B cell (primary cell): ENCODE results near the gene HES1. TPM values are rescaled to one million over a fixed set of nuclear protein-coding genes. Genes with fewer than 3 reads are reported as not detected.
A peak's percentile ranks its signal among the peaks of the same experiment; 100 is the strongest.

Source experiments
- ATAC-seq: fragments of 200-7000 bp; cut with Tn5 transposase; one replicate; pipeline ENCODE4 v1.10.0; 2021; ENCODE audit warnings: low read depth, mild to moderate bottlenecking, moderate number of reproducible peaks, moderate library complexity
- CTCF ChIA-PET: fragments of 350-600 bp; sonication (Branson Sonifier 250); formaldehyde crosslinking; loops from one replicate; lab custom pipeline; 2021; ENCODE audit warnings: antibody characterized with exemption, inconsistent platforms; lab: Charles Lee
- POLR2A ChIA-PET: fragments of 350-600 bp; sonication (Branson Sonifier 250); formaldehyde crosslinking; loops from one replicate; lab custom pipeline; 2021; ENCODE audit warnings: antibody characterized with exemption; lab: Charles Lee
- DNase-seq: peaks from one replicate; pipeline ENCODE4 v3.0.0; 2013
- H2AFZ ChIP-seq: 2 replicates; pipeline ENCODE4 v1.6.1; 2012; ENCODE audit warnings: mild to moderate bottlenecking, low read depth, low read length; ENCODE audit not compliant: insufficient read depth, poor library complexity, severe bottlenecking
- H3K27ac ChIP-seq, 2 donors: 1 replicate in 1 of 2; 2 replicates in 1 of 2; pipeline ENCODE4 v1.5.1; 2012 to 2013; ENCODE audit warnings: low read length in 2 of 2, mild to moderate bottlenecking in 2 of 2, moderate library complexity in 1 of 2
- H3K27me3 ChIP-seq, 4 experiments: fragments of 200-600 bp in 1 of 4; sonication (generic) in 1 of 4; replicated peaks in 1 of 4; 1 replicate in 2 of 4; 2 replicates in 2 of 4; pipeline versions ENCODE4 v1.6.1 to v1.7.0; 2013 to 2016; ENCODE audit warnings: low read length in 3 of 4, mild to moderate bottlenecking in 2 of 4, mixed read lengths in 1 of 4, moderate library complexity in 1 of 4; ENCODE audit not compliant: insufficient read depth in 4 of 4, control insufficient read depth in 3 of 4; ENCODE audit errors: control extremely low read depth in 1 of 4
- H3K36me3 ChIP-seq, 2 experiments: replicated peaks in 1 of 2; 1 replicate in 1 of 2; 2 replicates in 1 of 2; pipeline versions ENCODE4 v1.6.1 to v1.7.1; 2013; ENCODE audit warnings: low read length in 1 of 2; ENCODE audit not compliant: insufficient read depth in 2 of 2, control insufficient read depth in 1 of 2; ENCODE audit errors: control extremely low read depth in 1 of 2, extremely low read depth in 1 of 2
- H3K4me1 ChIP-seq, 2 donors: fragments of 200-600 bp in 1 of 2; sonication (generic) in 1 of 2; 1 replicate in 1 of 2; 2 replicates in 1 of 2; pipeline versions ENCODE4 v1.5.1 to v1.6.1; 2013 to 2017; ENCODE audit warnings: low read length in 2 of 2; ENCODE audit not compliant: control insufficient read depth in 2 of 2, insufficient read depth in 2 of 2
- H3K4me2 ChIP-seq: replicated peaks from 2 replicates; pipeline ENCODE3; 2012; ENCODE audit warnings: mild to moderate bottlenecking, low read depth, low read length; ENCODE audit not compliant: poor library complexity, severe bottlenecking
- H3K4me3 ChIP-seq, 5 experiments: fragments of 200-600 bp in 1 of 5; sonication (generic) in 1 of 5; 1 replicate in 3 of 5; 2 replicates in 2 of 5; pipeline versions ENCODE4 v1.5.1 to v1.7.0; 2011 to 2016; ENCODE audit warnings: low read length in 4 of 5, mild to moderate bottlenecking in 4 of 5, low read depth in 2 of 5, control low read depth in 1 of 5, moderate library complexity in 1 of 5; ENCODE audit not compliant: insufficient read depth in 1 of 5; ENCODE audit errors: control extremely low read depth in 1 of 5, extremely low read depth in 1 of 5
- H3K79me2 ChIP-seq: fragments of 200-600 bp; sonication (generic); one replicate; pipeline ENCODE4 v1.6.0; 2016; ENCODE audit warnings: low read length; ENCODE audit not compliant: control insufficient read depth, insufficient read depth
- H3K9ac ChIP-seq: fragments of 200-600 bp; sonication (generic); 2 replicates; pipeline ENCODE4 v1.6.1; 2017; ENCODE audit warnings: mild to moderate bottlenecking, low read length, moderate library complexity
- H3K9me3 ChIP-seq, 3 donors: one replicate each; pipeline versions ENCODE4 v1.6.1 to v1.7.1; 2013; ENCODE audit warnings: low read length in 2 of 3; ENCODE audit not compliant: control insufficient read depth in 2 of 3, insufficient read depth in 1 of 3; ENCODE audit errors: control extremely low read depth in 1 of 3
- H4K20me1 ChIP-seq: 2 replicates; pipeline ENCODE4 v1.6.0; 2012; ENCODE audit warnings: mild to moderate bottlenecking, low read length; ENCODE audit not compliant: insufficient read depth, control insufficient read depth, poor library complexity, severe bottlenecking
- H3K27ac Mint-ChIP-seq: one replicate; pipeline ENCODE4 v1.8.0; 2021; ENCODE audit warnings: mixed read lengths
- H3K27me3 Mint-ChIP-seq: one replicate; pipeline ENCODE4 v1.8.0; 2021; ENCODE audit warnings: mixed read lengths
- H3K4me1 Mint-ChIP-seq: one replicate; pipeline ENCODE4 v1.8.0; 2021; ENCODE audit warnings: mixed read lengths
- H3K4me3 Mint-ChIP-seq: one replicate; pipeline ENCODE4 v1.8.0; 2021; ENCODE audit warnings: mixed read lengths
- H3K9me3 Mint-ChIP-seq: one replicate; pipeline ENCODE4 v1.8.0; 2022; ENCODE audit warnings: mixed read lengths; ENCODE audit not compliant: insufficient read depth
- EZH2 ChIP-seq: IDR thresholded peaks from 2 replicates; pipeline ENCODE4 v1.6.1; 2012; ENCODE audit warnings: borderline replicate concordance, low read depth, mild to moderate bottlenecking, moderate library complexity, low read length; ENCODE audit not compliant: insufficient read depth, poor library complexity, severe bottlenecking
- WGBS: methylation state at CpG from one replicate; pipeline ENCODE4 v1.1.5; 2013; ENCODE audit warnings: missing lambda C conversion rate; ENCODE audit not compliant: insufficient coverage; 5-methylcytosine and 5-hydroxymethylcytosine counted together
- intact Hi-C: fragments of 100-400 bp; cut with micrococcal nuclease; formaldehyde crosslinking; loops from one replicate; pipeline ENCODE4 v1.10.0; 2022
- polyA plus RNA-seq: library from polyadenylated mRNA; depleted of rRNA; stranded (reverse); fragments of >200 nt; gene quantifications from 2 replicates; pipeline ENCODE4 v1.2.3, GENCODE V29; 2012
- total RNA-seq, 2 donors: library from RNA; stranded (reverse); fragments of 120-200 nt in 1 of 2; gene quantifications; 1 replicate in 1 of 2; 2 replicates in 1 of 2; pipeline versions ENCODE4 v1.2.3 to v1.2.4, GENCODE V29; 2013 to 2022
- TF ChIP-seq, protein P1 (sequence below): fragments of 200-600 bp; IDR thresholded peaks from one replicate; pipeline ENCODE4 v1.8.0; 2022; ENCODE audit warnings: antibody characterized with exemption, mild to moderate bottlenecking

HES1 gene
- total and polyA plus RNA-seq, 2 donors (not counting 1 experiment from before 2014, with no cell fraction given) = 2.4 to 60.3 TPM

DNA sequence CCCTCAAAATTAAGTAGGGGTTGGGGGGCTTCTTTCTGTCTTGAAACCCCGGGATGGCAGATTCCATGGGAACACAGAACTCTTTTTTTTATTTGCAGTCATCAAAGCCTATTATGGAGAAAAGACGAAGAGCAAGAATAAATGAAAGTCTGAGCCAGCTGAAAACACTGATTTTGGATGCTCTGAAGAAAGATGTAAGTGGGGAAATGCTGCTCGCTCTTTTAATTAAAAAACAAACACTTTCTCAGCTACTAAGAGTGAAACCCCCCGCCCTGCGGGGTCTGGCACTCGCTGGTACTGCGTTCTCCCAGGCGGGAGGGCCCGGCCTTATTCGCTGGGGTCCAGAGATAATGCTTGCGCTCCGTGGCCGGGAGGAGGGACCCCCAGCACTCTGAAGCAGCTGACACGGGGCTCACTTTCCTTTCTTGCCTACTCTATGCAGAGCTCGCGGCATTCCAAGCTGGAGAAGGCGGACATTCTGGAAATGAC, 615 bp downstream of the HES1 start:
- 0% methylated on average over 14 of the region's 17 CpGs for WGBS
- H3K4me3 Mint-ChIP-seq = peak overlapping the region; percentile 94
- peak overlapping the region; percentile 77 for H3K9ac ChIP-seq
- H3K9me3 ChIP-seq = no peaks in the 10 kb centered on the region
- H3K4me1 Mint-ChIP-seq = peaks cover 63% of the 10 kb centered on the region
- peaks cover 60 to 76% of the 10 kb centered on the region in 2 donors for H3K4me1 ChIP-seq
- CTCF ChIA-PET = interaction anchor here (1.1 to 13.3 kb wide), 16 partner anchors 29 to 472 kb away, joined by 3 to 148 read pairs (median 22); no protein-coding TSS in a partner anchor
- peak overlapping the region; percentile 98 for H3K4me2 ChIP-seq
- peak overlapping the region; percentile 74 for H3K27ac Mint-ChIP-seq
- no peaks in the 10 kb centered on the region for H3K79me2 ChIP-seq
- H3K27ac ChIP-seq = peak overlapping the region; percentile 72 to 94
- peaks cover 5% of the 10 kb centered on the region for H3K27me3 Mint-ChIP-seq
- TF ChIP-seq, protein P1, sequence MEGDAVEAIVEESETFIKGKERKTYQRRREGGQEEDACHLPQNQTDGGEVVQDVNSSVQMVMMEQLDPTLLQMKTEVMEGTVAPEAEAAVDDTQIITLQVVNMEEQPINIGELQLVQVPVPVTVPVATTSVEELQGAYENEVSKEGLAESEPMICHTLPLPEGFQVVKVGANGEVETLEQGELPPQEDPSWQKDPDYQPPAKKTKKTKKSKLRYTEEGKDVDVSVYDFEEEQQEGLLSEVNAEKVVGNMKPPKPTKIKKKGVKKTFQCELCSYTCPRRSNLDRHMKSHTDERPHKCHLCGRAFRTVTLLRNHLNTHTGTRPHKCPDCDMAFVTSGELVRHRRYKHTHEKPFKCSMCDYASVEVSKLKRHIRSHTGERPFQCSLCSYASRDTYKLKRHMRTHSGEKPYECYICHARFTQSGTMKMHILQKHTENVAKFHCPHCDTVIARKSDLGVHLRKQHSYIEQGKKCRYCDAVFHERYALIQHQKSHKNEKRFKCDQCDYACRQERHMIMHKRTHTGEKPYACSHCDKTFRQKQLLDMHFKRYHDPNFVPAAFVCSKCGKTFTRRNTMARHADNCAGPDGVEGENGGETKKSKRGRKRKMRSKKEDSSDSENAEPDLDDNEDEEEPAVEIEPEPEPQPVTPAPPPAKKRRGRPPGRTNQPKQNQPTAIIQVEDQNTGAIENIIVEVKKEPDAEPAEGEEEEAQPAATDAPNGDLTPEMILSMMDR = no peak
- TF ChIP-seq EZH2 = no peak
- intact Hi-C loops = loop anchor here (1.0 to 10.0 kb wide), 11 partner anchors 49 to 544 kb away; partner anchors contain the start of genes ATP13A3 and OPA1
- DNase-seq (no peak), ATAC-seq (no peak)
- H2AFZ ChIP-seq = peak overlapping the region; percentile 61
- peak overlapping the region; percentile 45 to 80 (median 72) for H3K4me3 ChIP-seq
- peaks cover 0 to 9% (median 4%) of the 10 kb centered on the region in 4 experiments for H3K27me3 ChIP-seq
- no peaks in the 10 kb centered on the region for H3K36me3 ChIP-seq
- H3K9me3 Mint-ChIP-seq = no peaks in the 10 kb centered on the region
- H4K20me1 ChIP-seq = no peaks in the 10 kb centered on the region
- POLR2A ChIA-PET = interaction anchor here (0.6 to 2.7 kb wide), 11 partner anchors 29 to 1776 kb away, joined by 3 to 13 read pairs (median 5); no protein-coding TSS in a partner anchor

DNA sequence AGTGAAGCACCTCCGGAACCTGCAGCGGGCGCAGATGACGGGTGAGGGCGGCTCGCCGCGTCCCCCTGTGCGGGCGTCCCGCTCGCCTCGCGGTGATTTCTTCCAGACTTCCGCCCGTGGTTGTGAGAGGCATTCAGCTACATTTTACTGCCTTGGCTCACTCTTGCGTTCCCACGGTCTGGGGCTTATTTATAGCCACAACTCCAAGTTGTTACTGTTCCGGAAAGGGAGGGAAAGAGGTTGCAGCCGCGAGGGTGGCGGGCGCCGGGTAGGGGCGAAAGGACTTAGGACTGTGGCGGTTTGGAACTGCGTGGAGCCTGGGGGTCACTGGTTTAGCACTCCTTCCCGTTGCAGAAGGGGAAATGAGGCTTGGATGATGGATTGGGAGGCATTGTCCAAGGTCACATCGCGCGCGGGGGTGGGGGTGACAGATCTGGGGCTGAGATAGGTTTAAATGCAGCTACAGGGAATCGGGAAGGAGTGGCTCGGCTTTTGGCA, 1.1 kb downstream of the HES1 start:
- peak overlapping the region; percentile 94 for H3K4me3 Mint-ChIP-seq
- Histone ChIP-seq H3K9me3 (no peaks in the 10 kb centered on the region), H4K20me1 (no peaks in the 10 kb centered on the region), H3K27ac (peak overlapping the region; percentile 72 to 94), H3K27me3 (peaks cover 0 to 12% (median 4%) of the 10 kb centered on the region in 4 experiments), H3K36me3 (no peaks in the 10 kb centered on the region), H3K79me2 (no peaks in the 10 kb centered on the region), H3K4me1 (peaks cover 60 to 76% of the 10 kb centered on the region in 2 donors), H3K4me3 (peak overlapping the region; percentile 45 to 80 (median 72)), H2AFZ (peak overlapping the region; percentile 61), H3K4me2 (peak overlapping the region; percentile 98), H3K9ac (peak overlapping the region; percentile 77)
- ATAC-seq (no peak), DNase-seq (no peak)
- POLR2A ChIA-PET = interaction anchor here (0.6 to 2.7 kb wide), 10 partner anchors 29 to 1776 kb away, joined by 3 to 13 read pairs (median 5); no protein-coding TSS in a partner anchor
- H3K9me3 Mint-ChIP-seq = no peaks in the 10 kb centered on the region
- H3K4me1 Mint-ChIP-seq = peaks cover 62% of the 10 kb centered on the region
- peak overlapping the region; percentile 74 for H3K27ac Mint-ChIP-seq
- intact Hi-C loops = loop anchor here (1.0 to 10.0 kb wide), 10 partner anchors 50 to 544 kb away; partner anchors contain the start of genes ATP13A3 and OPA1
- H3K27me3 Mint-ChIP-seq = peaks cover 5% of the 10 kb centered on the region
- WGBS = 0% methylated on average over 34 of the region's 34 CpGs
- CTCF ChIA-PET = interaction anchor here (0.7 to 13.3 kb wide), 25 partner anchors 9 to 472 kb away, joined by 3 to 148 read pairs (median 6); no protein-coding TSS in a partner anchor
- no peak for TF ChIP-seq EZH2
- TF ChIP-seq, protein P1 = no peak
